HL-60 (cell line): Measurements from ENCODE around the gene ADAMTS20.

Source experiments
- DNase-seq, 2 experiments: peaks; one replicate each; pipeline ENCODE4 v3.0.0-alpha.2; 2010 to 2020; ENCODE audit warnings: low read depth in 1 of 2, low spot score in 1 of 2
- H3K27ac ChIP-seq: fragments of 250-450 bp; sonication (Bioruptor Pico); replicated peaks from 2 replicates; pipeline ENCODE4 v1.5.1; 2020; ENCODE audit warnings: mild to moderate bottlenecking, moderate library complexity
- H3K27me3 ChIP-seq: fragments of 250-450 bp; sonication (Bioruptor Pico); 2 replicates; pipeline ENCODE4 v1.5.1; 2021; ENCODE audit warnings: mild to moderate bottlenecking, moderate library complexity; ENCODE audit not compliant: insufficient read depth, poor library complexity, severe bottlenecking
- H3K4me3 ChIP-seq: replicated peaks from 2 replicates; pipeline ENCODE4 v1.5.1; 2011; ENCODE audit warnings: mild to moderate bottlenecking, control low read depth, low read length; ENCODE audit not compliant: insufficient read depth
- CTCF ChIP-seq: IDR thresholded peaks from one replicate; pipeline ENCODE4 v1.5.1; 2011; ENCODE audit warnings: low read length, control low read depth, inconsistent platforms; ENCODE audit not compliant: insufficient read depth
- GABPA ChIP-seq: IDR thresholded peaks from 2 replicates; pipeline ENCODE4 v1.6.1; 2012; ENCODE audit warnings: low read depth
- POLR2AphosphoS5 ChIP-seq: IDR thresholded peaks from 2 replicates; pipeline ENCODE4 v1.6.1; 2012; ENCODE audit warnings: low read depth
- REST ChIP-seq: IDR thresholded peaks from 2 replicates; pipeline ENCODE4 v1.6.1; 2012; ENCODE audit warnings: low read depth; ENCODE audit not compliant: insufficient replicate concordance
- SPI1 ChIP-seq: IDR thresholded peaks from 2 replicates; pipeline ENCODE4 v1.6.1; 2012; ENCODE audit warnings: low read depth, mild to moderate bottlenecking, borderline replicate concordance

The ADAMTS20 gene

GRCh38 chr12:43579206-43579605 lies 27.2 kb upstream of the ADAMTS20 start:
- Histone ChIP-seq H3K4me3 (no peak overlapping the region), H3K27ac (no peak overlapping the region), H3K27me3 (no peaks in the 10 kb centered on the region)
- TF ChIP-seq REST (no peak), GABPA (no peak), SPI1 (no peak), CTCF (no peak), POLR2AphosphoS5 (no peak)
- DNase-seq = no peak

- DNase-seq = no peak
- H3K27ac ChIP-seq = no peak overlapping the region
- TF ChIP-seq CTCF (no peak), GABPA (no peak), REST (no peak), SPI1 (no peak), POLR2AphosphoS5 (no peak)
- H3K4me3 ChIP-seq = no peak overlapping the region
- no peaks in the 10 kb centered on the region for H3K27me3 ChIP-seq
Measured at GRCh38 chr12:43578782-43579181, 26.8 kb upstream of the ADAMTS20 start.

- Histone ChIP-seq H3K27me3 (no peaks in the 10 kb centered on the region), H3K4me3 (no peak overlapping the region), H3K27ac (no peak overlapping the region)
- no peak for DNase-seq
- TF ChIP-seq GABPA (no peak), SPI1 (no peak), POLR2AphosphoS5 (no peak), CTCF (no peak)
Measured at GRCh38 chr12:43577381-43577780, 25.4 kb upstream of the ADAMTS20 start.

GRCh38 chr12:43576162-43576561 lies 24.2 kb upstream of the ADAMTS20 start:
- DNase-seq = no peak
- Histone ChIP-seq H3K27ac (no peak overlapping the region), H3K27me3 (no peaks in the 10 kb centered on the region), H3K4me3 (no peak overlapping the region)
- TF ChIP-seq SPI1 (no peak), GABPA (no peak), REST (no peak), CTCF (no peak), POLR2AphosphoS5 (no peak)
